ENCODE measurements around the gene UFSP2.

DNA sequence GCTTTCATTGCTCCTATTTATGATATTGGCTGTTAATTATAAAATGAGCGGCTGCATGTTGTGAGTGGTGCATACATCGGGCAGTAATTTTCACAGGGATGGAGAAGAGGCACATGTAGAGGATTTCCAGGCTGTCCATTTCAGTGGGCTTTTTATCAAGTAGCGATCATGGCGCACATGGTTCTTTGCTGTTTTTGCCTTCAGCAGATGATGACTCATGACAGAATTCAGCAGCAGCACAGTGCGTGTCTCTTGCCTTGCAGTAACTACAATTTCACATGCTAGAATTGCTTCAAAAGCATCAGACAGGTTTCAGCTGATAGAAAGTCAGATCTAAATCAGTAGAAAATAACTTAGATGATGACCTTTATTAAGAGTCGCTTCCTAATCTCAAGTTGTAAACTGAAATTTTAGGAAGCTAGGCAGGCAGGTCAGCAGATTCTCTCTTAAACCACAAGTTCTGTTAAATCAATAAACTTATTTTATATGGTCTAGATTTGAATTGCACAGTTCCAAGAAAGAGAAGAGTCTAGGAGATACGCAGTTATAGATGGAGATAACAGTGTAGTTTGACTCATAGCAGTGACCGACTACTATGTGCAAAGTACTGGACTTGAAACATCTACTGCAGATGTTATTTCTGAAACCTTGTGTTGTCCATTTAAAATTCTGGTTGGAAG lies 65.9 kb downstream of the UFSP2 start:
- TF ChIP-seq, protein P1, sequence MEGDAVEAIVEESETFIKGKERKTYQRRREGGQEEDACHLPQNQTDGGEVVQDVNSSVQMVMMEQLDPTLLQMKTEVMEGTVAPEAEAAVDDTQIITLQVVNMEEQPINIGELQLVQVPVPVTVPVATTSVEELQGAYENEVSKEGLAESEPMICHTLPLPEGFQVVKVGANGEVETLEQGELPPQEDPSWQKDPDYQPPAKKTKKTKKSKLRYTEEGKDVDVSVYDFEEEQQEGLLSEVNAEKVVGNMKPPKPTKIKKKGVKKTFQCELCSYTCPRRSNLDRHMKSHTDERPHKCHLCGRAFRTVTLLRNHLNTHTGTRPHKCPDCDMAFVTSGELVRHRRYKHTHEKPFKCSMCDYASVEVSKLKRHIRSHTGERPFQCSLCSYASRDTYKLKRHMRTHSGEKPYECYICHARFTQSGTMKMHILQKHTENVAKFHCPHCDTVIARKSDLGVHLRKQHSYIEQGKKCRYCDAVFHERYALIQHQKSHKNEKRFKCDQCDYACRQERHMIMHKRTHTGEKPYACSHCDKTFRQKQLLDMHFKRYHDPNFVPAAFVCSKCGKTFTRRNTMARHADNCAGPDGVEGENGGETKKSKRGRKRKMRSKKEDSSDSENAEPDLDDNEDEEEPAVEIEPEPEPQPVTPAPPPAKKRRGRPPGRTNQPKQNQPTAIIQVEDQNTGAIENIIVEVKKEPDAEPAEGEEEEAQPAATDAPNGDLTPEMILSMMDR (conservative IDR thresholded peaks at IDR 0.05 in 1 of 2, IDR thresholded peaks at IDR 0.05 in 1 of 2; ENCODE audit: low read depth in 1 of 2, low read length in 2 of 2): no peak
- TF ChIP-seq EZH2 (IDR thresholded peaks at IDR 0.05; ENCODE audit: low read length, missing control alignments): no peak
